Erythroblast (primary cell): ENCODE measurements around the gene C2orf68.

ENCODE experiments used
- GATA1 ChIP-seq: IDR thresholded peaks from 2 replicates; pipeline ENCODE4 v1.6.1; 2011; ENCODE audit warnings: low read depth, mild to moderate bottlenecking, control low read depth, low read length, moderate library complexity
- POLR2A ChIP-seq: IDR thresholded peaks from 2 replicates; pipeline ENCODE4 v1.6.1; 2011; ENCODE audit warnings: mild to moderate bottlenecking, low read length

GRCh38 chr2:85653996-85654395, 42.1 kb upstream of the C2orf68 start:
- no peak for TF ChIP-seq POLR2A
- TF ChIP-seq GATA1: no peak
